ENCODE results near the gene CNNM2.
"Not testable (repeated sequence)": the region's sequence is repeated elsewhere in the genome, so short reads cannot be mapped to it uniquely, and the experiment has no call there.

DNA sequence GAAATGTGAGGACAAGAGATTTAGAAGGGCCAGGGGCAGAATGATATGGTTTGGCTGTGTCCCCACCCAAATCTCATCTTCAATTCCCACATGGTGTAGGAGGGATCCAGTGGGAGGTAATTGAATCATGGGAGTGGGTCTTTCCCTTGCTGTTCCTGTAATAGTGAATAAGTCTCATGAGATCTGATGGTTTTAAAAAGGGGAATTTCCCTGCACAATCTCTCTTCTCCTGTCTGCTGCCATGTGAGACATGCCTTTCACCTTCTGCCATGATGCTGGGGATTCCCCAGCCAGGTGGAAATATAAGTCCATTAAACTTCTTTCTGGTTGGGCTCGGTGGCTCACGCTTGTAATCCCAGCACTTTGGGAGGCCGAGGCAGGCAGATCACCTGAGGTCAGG, 217.1 kb downstream of the CNNM2 start:
- TF ChIP-seq EZH2 (IDR thresholded peaks at IDR 0.05; ENCODE audit: insufficient read depth, poor library complexity, severe bottlenecking); EZH2phosphoT487 (IDR thresholded peaks at IDR 0.05; ENCODE audit: insufficient read depth, low read depth): not testable (repeated sequence)
